Activated naive CD4-positive, alpha-beta T cell treated with anti-CD3 and anti-CD28 coated beads for 36 hours (primary cell): ENCODE measurements around the gene UNC45A. TPM values are rescaled to one million over a fixed set of nuclear protein-coding genes. Genes with fewer than 3 reads are reported as not detected.
"Not testable (repeated sequence)": the region's sequence is repeated elsewhere in the genome, so short reads cannot be mapped to it uniquely, and the experiment has no call there.

ENCODE experiments used
- CTCF ChIA-PET: fragments of 350-600 bp; sonication (Branson Sonifier 250); formaldehyde crosslinking; loops from one replicate; lab custom pipeline; 2021; ENCODE audit warnings: antibody characterized with exemption; lab: Charles Lee
- DNase-seq: peaks from one replicate; pipeline ENCODE4 v3.0.0-alpha.2; 2020
- H3K27ac Mint-ChIP-seq: one replicate; pipeline ENCODE4 v1.8.0; 2021; ENCODE audit warnings: mild to moderate bottlenecking, mixed read lengths
- H3K27me3 Mint-ChIP-seq: one replicate; pipeline ENCODE4 v1.8.0; 2021; ENCODE audit warnings: low read depth, mixed read lengths
- H3K36me3 Mint-ChIP-seq: one replicate; pipeline ENCODE4 v1.8.0; 2021; ENCODE audit warnings: low read depth, mixed read lengths
- H3K4me1 Mint-ChIP-seq: one replicate; pipeline ENCODE4 v1.8.0; 2021; ENCODE audit warnings: low read depth, mixed read lengths
- H3K4me3 Mint-ChIP-seq: one replicate; pipeline ENCODE4 v1.8.0; 2021; ENCODE audit warnings: mild to moderate bottlenecking, moderate library complexity, mixed read lengths
- H3K9me3 Mint-ChIP-seq: one replicate; pipeline ENCODE4 v1.8.0; 2021; ENCODE audit warnings: mixed read lengths
- intact Hi-C: fragments of 100-400 bp; cut with micrococcal nuclease; formaldehyde crosslinking; loops from one replicate; pipeline ENCODE4 v1.15.1; 2023
- total RNA-seq, 2 experiments: library from RNA; stranded (reverse); gene quantifications; one replicate each; pipeline ENCODE4 v1.2.3, GENCODE V29; 2021

UNC45A gene
- total RNA-seq, 2 experiments from 2014 or later: 69.9 to 70.8 TPM

- no peak for DNase-seq
- no peaks in the 10 kb centered on the region for H3K36me3 Mint-ChIP-seq
- no peaks in the 10 kb centered on the region for H3K9me3 Mint-ChIP-seq
- intact Hi-C loops: no loop called here
- CTCF ChIA-PET: interaction anchor here (1.0 to 1.7 kb wide), 4 partner anchors 9 to 249 kb away, joined by 4 to 10 read pairs (median 5); partner anchors contain the start of genes HDDC3 and MAN2A2
- H3K27me3 Mint-ChIP-seq: no peaks in the 10 kb centered on the region
- H3K4me1 Mint-ChIP-seq: no peaks in the 10 kb centered on the region
- H3K4me3 Mint-ChIP-seq: no peak overlapping the region
- H3K27ac Mint-ChIP-seq: no peak overlapping the region
Measured at GRCh38 chr15:90892498-90893174, 42.4 kb upstream of the UNC45A start.

GRCh38 chr15:90893175-90894090, 41.7 kb upstream of the UNC45A start:
- no peaks in the 10 kb centered on the region for H3K27me3 Mint-ChIP-seq
- H3K9me3 Mint-ChIP-seq: no peaks in the 10 kb centered on the region
- no peaks in the 10 kb centered on the region for H3K36me3 Mint-ChIP-seq

GRCh38 chr15:90895571-90896117, 39.4 kb upstream of the UNC45A start:
- CTCF ChIA-PET: interaction anchor here (2.4 to 4.0 kb wide), 2 partner anchors 10 to 38 kb away, joined by 20 to 29 read pairs; partner anchors contain the start of genes HDDC3 and UNC45A
- Mint-ChIP-seq H3K36me3 (no peaks in the 10 kb centered on the region), H3K4me3 (no peak overlapping the region), H3K4me1 (no peaks in the 10 kb centered on the region), H3K9me3 (no peaks in the 10 kb centered on the region), H3K27me3 (no peaks in the 10 kb centered on the region), H3K27ac (no peak overlapping the region)
- DNase-seq: no peak
- intact Hi-C loops: no loop called here

More at GRCh38 chr15:90893175-90894090, 41.7 kb upstream of the UNC45A start:
- Mint-ChIP-seq H3K4me3 (no peak overlapping the region), H3K27ac (no peak overlapping the region), H3K4me1 (no peaks in the 10 kb centered on the region)
- CTCF ChIA-PET: interaction anchor here (0.6 to 1.7 kb wide), 6 partner anchors 8 to 255 kb away, joined by 3 to 10 read pairs (median 4); partner anchors contain the start of genes HDDC3 and MAN2A2
- no peak for DNase-seq
- intact Hi-C loops: no loop called here

GRCh38 chr15:90897131-90897655, 37.9 kb upstream of the UNC45A start:
- H3K9me3 Mint-ChIP-seq, H3K27ac Mint-ChIP-seq, H3K27me3 Mint-ChIP-seq, H3K36me3 Mint-ChIP-seq, intact Hi-C loops, H3K4me3 Mint-ChIP-seq, DNase-seq: not testable (repeated sequence)
- CTCF ChIA-PET: interaction anchor here (0.6 to 4.0 kb wide), 5 partner anchors 8 to 571 kb away, joined by 3 to 29 read pairs (median 3); partner anchors contain the start of genes HDDC3 and UNC45A
- peaks cover 12% of the 10 kb centered on the region for H3K4me1 Mint-ChIP-seq

- CTCF ChIA-PET: interaction anchor here (0.6 to 8.1 kb wide), 11 partner anchors 9 to 419 kb away, joined by 3 to 169 read pairs (median 4); partner anchors contain the start of genes BLM, HDDC3 and UNC45A
- Mint-ChIP-seq H3K27ac (peak overlapping the region; percentile 88), H3K4me3 (peak overlapping the region; percentile 86), H3K27me3 (no peaks in the 10 kb centered on the region), H3K4me1 (peaks cover 27% of the 10 kb centered on the region), H3K9me3 (no peaks in the 10 kb centered on the region), H3K36me3 (peaks cover 18% of the 10 kb centered on the region)
- intact Hi-C loops: loop anchor here (1.0 to 5.0 kb wide), 4 partner anchors 29 to 184 kb away; partner anchors contain the start of genes BLM and VPS33B
- DNase-seq: no peak
Measured at GRCh38 chr15:90901175-90902039, 33.7 kb upstream of the UNC45A start.

GRCh38 chr15:90902040-90902839, 32.8 kb upstream of the UNC45A start:
- Mint-ChIP-seq H3K4me1 (peaks cover 27% of the 10 kb centered on the region), H3K27ac (peak overlapping the region; percentile 88), H3K9me3 (no peaks in the 10 kb centered on the region), H3K27me3 (no peaks in the 10 kb centered on the region), H3K4me3 (peak overlapping the region; percentile 86), H3K36me3 (peaks cover 21% of the 10 kb centered on the region)
- CTCF ChIA-PET: interaction anchor here (0.7 to 8.1 kb wide), 13 partner anchors 9 to 420 kb away, joined by 3 to 169 read pairs (median 4); partner anchors contain the start of genes BLM, HDDC3 and UNC45A
- peak; percentile 84 for DNase-seq
- intact Hi-C loops: loop anchor here (1.0 to 5.0 kb wide), 4 partner anchors 29 to 185 kb away; partner anchors contain the start of genes BLM and VPS33B

GRCh38 chr15:90902840-90903732, 32.0 kb upstream of the UNC45A start, which contains the start of gene MAN2A2:
Gene MAN2A2 (plus strand): TSS chr15:90903302. CDS start chr15:90904208, 906 bp downstream.
- intact Hi-C loops: loop anchor here (1.0 to 5.0 kb wide), 5 partner anchors 28 to 186 kb away; partner anchors contain the start of genes BLM, PRC1 and VPS33B
- Mint-ChIP-seq H3K4me3 (peak within 1 kb of the TSS; percentile 86), H3K36me3 (peaks cover 27% of the 10 kb centered on the region)

GRCh38 chr15:90903733-90904536, 31.1 kb upstream of the UNC45A start:
- no peak for DNase-seq
- CTCF ChIA-PET: interaction anchor here (1.0 to 8.1 kb wide), 6 partner anchors 11 to 256 kb away, joined by 4 to 169 read pairs (median 4); partner anchors contain the start of genes HDDC3 and UNC45A
- Mint-ChIP-seq H3K27ac (peak overlapping the region; percentile 75), H3K4me3 (peak overlapping the region; percentile 78), H3K27me3 (no peaks in the 10 kb centered on the region), H3K9me3 (no peaks in the 10 kb centered on the region), H3K36me3 (peaks cover 29% of the 10 kb centered on the region), H3K4me1 (peaks cover 27% of the 10 kb centered on the region)
- intact Hi-C loops: loop anchor here (1.0 to 5.0 kb wide), 3 partner anchors 31 to 118 kb away; partner anchors contain the start of genes PRC1 and VPS33B

More at GRCh38 chr15:90902840-90903732, 32.0 kb upstream of the UNC45A start, which contains the start of gene MAN2A2:
- CTCF ChIA-PET: interaction anchor here (0.6 to 8.1 kb wide), 8 partner anchors 10 to 255 kb away, joined by 3 to 169 read pairs (median 4); partner anchors contain the start of genes HDDC3 and UNC45A
- H3K27me3 Mint-ChIP-seq: no peaks in the 10 kb centered on the region
- H3K9me3 Mint-ChIP-seq: no peaks in the 10 kb centered on the region
- peak; percentile 84 for DNase-seq
- H3K27ac Mint-ChIP-seq: peak within 1 kb of the TSS; percentile 88
- peaks cover 27% of the 10 kb centered on the region for H3K4me1 Mint-ChIP-seq
